HL-60 (cell line): ENCODE measurements around the gene OTUB1.

Experiments used
- DNase-seq, 2 experiments: peaks; one replicate each; pipeline ENCODE4 v3.0.0-alpha.2; 2010 to 2020; ENCODE audit warnings: low read depth in 1 of 2, low spot score in 1 of 2
- H3K27ac ChIP-seq: fragments of 250-450 bp; sonication (Bioruptor Pico); replicated peaks from 2 replicates; pipeline ENCODE4 v1.5.1; 2020; ENCODE audit warnings: mild to moderate bottlenecking, moderate library complexity
- H3K27me3 ChIP-seq: fragments of 250-450 bp; sonication (Bioruptor Pico); 2 replicates; pipeline ENCODE4 v1.5.1; 2021; ENCODE audit warnings: mild to moderate bottlenecking, moderate library complexity; ENCODE audit not compliant: insufficient read depth, poor library complexity, severe bottlenecking
- H3K4me3 ChIP-seq: replicated peaks from 2 replicates; pipeline ENCODE4 v1.5.1; 2011; ENCODE audit warnings: mild to moderate bottlenecking, control low read depth, low read length; ENCODE audit not compliant: insufficient read depth
- CTCF ChIP-seq: IDR thresholded peaks from one replicate; pipeline ENCODE4 v1.5.1; 2011; ENCODE audit warnings: low read length, control low read depth, inconsistent platforms; ENCODE audit not compliant: insufficient read depth
- GABPA ChIP-seq: IDR thresholded peaks from 2 replicates; pipeline ENCODE4 v1.6.1; 2012; ENCODE audit warnings: low read depth
- POLR2AphosphoS5 ChIP-seq: IDR thresholded peaks from 2 replicates; pipeline ENCODE4 v1.6.1; 2012; ENCODE audit warnings: low read depth
- REST ChIP-seq: IDR thresholded peaks from 2 replicates; pipeline ENCODE4 v1.6.1; 2012; ENCODE audit warnings: low read depth; ENCODE audit not compliant: insufficient replicate concordance
- SPI1 ChIP-seq: IDR thresholded peaks from 2 replicates; pipeline ENCODE4 v1.6.1; 2012; ENCODE audit warnings: low read depth, mild to moderate bottlenecking, borderline replicate concordance

OTUB1 gene

GRCh38 chr11:64000740-64001483, 14.7 kb downstream of the OTUB1 start:
- H3K4me3 ChIP-seq, result no peak overlapping the region
- no peak for DNase-seq
- no peak for TF ChIP-seq SPI1
- no peak for TF ChIP-seq REST
- TF ChIP-seq POLR2AphosphoS5, result no peak
- TF ChIP-seq CTCF, result no peak
- TF ChIP-seq GABPA, result no peak
- no peak overlapping the region for H3K27ac ChIP-seq
- no peaks in the 10 kb centered on the region for H3K27me3 ChIP-seq

- no peak; the same call in 1 of the 2 replicates for TF ChIP-seq POLR2AphosphoS5
- TF ChIP-seq SPI1, result no peak
- TF ChIP-seq REST, result no peak
- DNase-seq, result no peak
- Histone ChIP-seq H3K27me3 (no peaks in the 10 kb centered on the region), H3K27ac (no peak overlapping the region), H3K4me3 (no peak overlapping the region)
Observed at GRCh38 chr11:64001484-64002420, 15.5 kb downstream of the OTUB1 start.

- Histone ChIP-seq H3K27ac (no peak overlapping the region), H3K4me3 (no peak overlapping the region), H3K27me3 (no peaks in the 10 kb centered on the region)
- no peak for DNase-seq
- no peak for TF ChIP-seq SPI1
- no peak for TF ChIP-seq POLR2AphosphoS5
- no peak for TF ChIP-seq CTCF
- no peak for TF ChIP-seq GABPA
- no peak for TF ChIP-seq REST
Observed at GRCh38 chr11:64003807-64004589, 17.8 kb downstream of the OTUB1 start.
